Gastrocnemius medialis (tissue), 4 donors: ENCODE results near the gene MOV10.

ENCODE experiments used
- POLR2A ChIP-seq, 2 donors: fragments of 450-650 bp; IDR thresholded peaks; one replicate each; pipeline ENCODE4 v1.6.1; 2017; ENCODE audit warnings: antibody characterized with exemption in 2 of 2, mild to moderate bottlenecking in 2 of 2, moderate library complexity in 2 of 2
- TF ChIP-seq, protein P1 (sequence below), 5 experiments: fragments of 450-650 bp in 3 of 5; fragments of 200-600 bp in 2 of 5; sonication (generic) in 2 of 5; IDR thresholded peaks in 4 of 5; conservative IDR thresholded peaks in 1 of 5; 1 replicate in 4 of 5; 2 replicates in 1 of 5; pipeline ENCODE4 v1.5.1; 2016 to 2019; ENCODE audit warnings: antibody characterized with exemption in 5 of 5, mild to moderate bottlenecking in 3 of 5, moderate library complexity in 3 of 5

DNA sequence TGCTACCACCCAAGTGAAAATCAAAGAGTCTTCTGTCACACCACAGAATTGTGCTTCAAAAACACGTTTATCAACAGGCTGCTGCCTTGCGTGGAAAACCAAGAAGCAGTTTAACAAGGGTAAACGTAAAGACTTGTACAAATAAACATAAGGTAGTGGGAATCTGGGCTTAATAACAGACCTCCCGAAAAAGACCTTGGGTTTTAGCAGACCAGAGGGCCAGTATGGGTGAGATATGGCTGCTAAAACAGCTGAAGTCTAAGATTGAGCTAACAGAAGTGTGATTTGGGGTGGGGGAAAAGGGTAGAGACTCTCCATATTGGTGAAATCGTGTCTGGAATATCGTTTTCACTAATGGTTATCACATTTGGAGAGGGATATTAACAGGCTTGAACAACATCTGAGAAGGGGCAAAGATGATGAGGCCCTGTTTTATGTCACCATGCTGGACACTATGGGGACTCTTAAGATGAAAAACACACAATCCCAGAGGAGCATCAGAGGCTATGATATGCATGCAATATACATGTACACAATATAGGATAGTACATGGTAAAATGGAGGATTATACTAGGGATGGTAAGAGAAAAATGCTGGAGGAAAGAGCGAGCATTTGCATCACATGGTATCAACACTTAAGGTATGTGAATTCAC lies 1.4 kb downstream of the MOV10 start:
- TF ChIP-seq, protein P1, sequence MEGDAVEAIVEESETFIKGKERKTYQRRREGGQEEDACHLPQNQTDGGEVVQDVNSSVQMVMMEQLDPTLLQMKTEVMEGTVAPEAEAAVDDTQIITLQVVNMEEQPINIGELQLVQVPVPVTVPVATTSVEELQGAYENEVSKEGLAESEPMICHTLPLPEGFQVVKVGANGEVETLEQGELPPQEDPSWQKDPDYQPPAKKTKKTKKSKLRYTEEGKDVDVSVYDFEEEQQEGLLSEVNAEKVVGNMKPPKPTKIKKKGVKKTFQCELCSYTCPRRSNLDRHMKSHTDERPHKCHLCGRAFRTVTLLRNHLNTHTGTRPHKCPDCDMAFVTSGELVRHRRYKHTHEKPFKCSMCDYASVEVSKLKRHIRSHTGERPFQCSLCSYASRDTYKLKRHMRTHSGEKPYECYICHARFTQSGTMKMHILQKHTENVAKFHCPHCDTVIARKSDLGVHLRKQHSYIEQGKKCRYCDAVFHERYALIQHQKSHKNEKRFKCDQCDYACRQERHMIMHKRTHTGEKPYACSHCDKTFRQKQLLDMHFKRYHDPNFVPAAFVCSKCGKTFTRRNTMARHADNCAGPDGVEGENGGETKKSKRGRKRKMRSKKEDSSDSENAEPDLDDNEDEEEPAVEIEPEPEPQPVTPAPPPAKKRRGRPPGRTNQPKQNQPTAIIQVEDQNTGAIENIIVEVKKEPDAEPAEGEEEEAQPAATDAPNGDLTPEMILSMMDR (IDR thresholded peaks at IDR 0.05 in 4 of 5, conservative IDR thresholded peaks at IDR 0.05 in 1 of 5) = no peak
- TF ChIP-seq POLR2A (IDR thresholded peaks at IDR 0.05) = no peak
